Activated CD4-positive, alpha-beta T cell treated with anti-CD3 and anti-CD28 coated beads, Interleukin-2, Interleukin-6, amounts not matched to agents 100 ng/mL and 50 ng/mL, durations not matched to agents 16 hours and 8 hours (primary cell): ENCODE measurements around the gene AP2M1.
A peak's percentile ranks its signal among the peaks of the same experiment; 100 is the strongest.

ENCODE experiments used
- DNase-seq: peaks from one replicate; pipeline ENCODE4 v3.0.0-alpha.2; 2020

AP2M1 gene

GRCh38 chr3:184183679-184184078, 9.0 kb downstream of the AP2M1 start:
- DNase-seq, result no peak

GRCh38 chr3:184184546-184185230, 10.0 kb downstream of the AP2M1 start:
- DNase-seq, result no peak

- peak; percentile 99 for DNase-seq
Measured at GRCh38 chr3:184185461-184186183, 11.0 kb downstream of the AP2M1 start.

GRCh38 chr3:184186184-184186901, 11.7 kb downstream of the AP2M1 start, which contains the start of gene ABCF3:
Gene ABCF3 (plus strand): TSS chr3:184186199. CDS start chr3:184186208, 9 bp downstream.
- DNase-seq, result no peak

GRCh38 chr3:184186902-184187207, 12.2 kb downstream of the AP2M1 start:
- no peak for DNase-seq

- DNase-seq, result no peak
Measured at GRCh38 chr3:184188080-184188479, 13.4 kb downstream of the AP2M1 start.

GRCh38 chr3:184189421-184189820, 14.8 kb downstream of the AP2M1 start:
- no peak for DNase-seq

GRCh38 chr3:184192889-184193288, 18.2 kb downstream of the AP2M1 start:
- DNase-seq, result no peak

- DNase-seq, result no peak
Measured at GRCh38 chr3:184193991-184194539, 19.4 kb downstream of the AP2M1 start.

GRCh38 chr3:184196536-184196935, 21.9 kb downstream of the AP2M1 start:
- no peak for DNase-seq

- DNase-seq, result no peak
Measured at GRCh38 chr3:184198509-184198908, 23.9 kb downstream of the AP2M1 start.

- DNase-seq, result no peak
Measured at GRCh38 chr3:184200825-184201224, 26.2 kb downstream of the AP2M1 start.

- DNase-seq, result no peak
Measured at GRCh38 chr3:184203526-184203925, 28.9 kb downstream of the AP2M1 start.

GRCh38 chr3:184209146-184209923, 34.7 kb downstream of the AP2M1 start:
- DNase-seq, result no peak

- no peak for DNase-seq
Measured at GRCh38 chr3:184211297-184211696, 36.6 kb downstream of the AP2M1 start.

- no peak for DNase-seq
Measured at GRCh38 chr3:184211718-184212117, 37.1 kb downstream of the AP2M1 start.

GRCh38 chr3:184218814-184219213, 44.2 kb downstream of the AP2M1 start:
- no peak for DNase-seq

- no peak for DNase-seq
Measured at GRCh38 chr3:184222521-184222920, 47.9 kb downstream of the AP2M1 start.

- no peak for DNase-seq
Measured at GRCh38 chr3:184223946-184224345, 49.3 kb downstream of the AP2M1 start.

- DNase-seq, result peak; percentile 61
Measured at GRCh38 chr3:184227481-184227935, 52.9 kb downstream of the AP2M1 start.

GRCh38 chr3:184228376-184229137, 53.9 kb downstream of the AP2M1 start:
- DNase-seq, result no peak
